ENCODE results near the gene HMX3.

The HMX3 gene

DNA sequence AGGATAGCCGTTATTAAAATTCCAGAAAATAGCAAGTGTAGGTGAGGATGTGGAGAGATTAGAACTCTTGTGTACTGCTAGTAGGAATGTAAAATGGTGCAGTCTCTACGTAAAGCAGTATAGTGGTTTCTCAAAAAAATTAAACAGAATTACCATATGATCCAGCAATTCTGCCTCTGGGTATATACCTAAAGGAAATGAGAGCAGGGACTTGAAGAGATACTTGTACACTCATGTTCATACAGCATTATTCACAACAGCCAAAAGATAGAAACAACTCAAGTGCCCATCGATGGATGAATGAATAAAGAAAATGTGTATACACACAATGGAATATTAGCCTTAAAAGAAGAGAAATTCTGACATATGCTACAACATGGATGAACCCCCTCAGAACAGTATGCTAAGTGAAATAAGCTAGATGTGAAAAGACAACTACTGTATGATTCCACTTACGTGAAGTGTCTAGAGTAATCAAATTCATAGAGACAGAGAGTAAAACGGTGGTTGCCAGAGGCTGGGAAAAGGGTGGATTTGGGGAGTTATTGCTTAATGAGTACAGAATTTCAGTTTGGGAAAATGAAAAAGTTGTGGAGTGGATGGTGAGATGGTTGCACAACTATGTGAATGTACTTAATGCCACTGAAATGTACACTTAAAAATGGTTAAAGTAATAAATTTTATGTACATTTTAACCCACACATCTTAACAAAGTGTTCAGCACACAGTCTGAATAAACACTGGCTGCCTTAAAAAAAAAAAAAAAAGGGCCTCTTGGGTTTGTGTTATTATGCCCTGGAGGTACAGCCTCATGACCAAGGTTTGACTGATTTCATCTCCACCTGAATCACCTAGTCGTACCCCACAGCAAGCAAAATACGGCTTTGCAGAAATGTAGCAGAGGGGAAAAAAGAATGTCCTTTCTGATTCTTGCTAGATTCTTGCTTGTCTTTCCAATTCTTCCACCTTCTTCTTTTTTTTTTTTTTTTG, 44.6 kb downstream of the HMX3 start:
- DNase-seq (ENCODE audit: low read depth) = no peak
- no peak overlapping the region for H3K4me3 ChIP-seq (ENCODE audit: low read depth, low read length)
- TF ChIP-seq CTCF (conservative IDR thresholded peaks at IDR 0.05; ENCODE audit: low read depth, low read length) = no peak

DNA sequence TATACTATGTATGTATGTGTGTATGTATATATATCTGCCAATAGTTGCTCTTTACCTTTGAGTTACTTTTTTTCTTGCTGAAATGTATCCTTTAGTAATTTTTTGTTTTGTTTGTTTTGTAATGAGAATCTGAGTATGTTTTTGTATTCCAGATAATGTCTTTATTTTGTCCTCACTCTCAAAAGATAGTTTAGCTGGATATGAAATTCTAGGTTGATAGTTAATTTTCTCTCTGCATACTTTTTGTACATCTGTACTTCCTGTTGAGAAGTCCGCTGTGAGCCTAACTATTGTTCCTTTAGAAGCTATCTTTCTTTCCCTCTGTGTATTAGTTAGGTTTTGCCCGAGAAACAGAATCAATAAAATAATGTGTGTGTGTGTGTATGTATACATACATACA, 48.0 kb downstream of the HMX3 start:
- no peak for DNase-seq (ENCODE audit: low read depth)
- TF ChIP-seq CTCF (conservative IDR thresholded peaks at IDR 0.05; ENCODE audit: low read depth, low read length) = no peak
- H3K4me3 ChIP-seq (ENCODE audit: low read depth, low read length) = no peak overlapping the region

DNA sequence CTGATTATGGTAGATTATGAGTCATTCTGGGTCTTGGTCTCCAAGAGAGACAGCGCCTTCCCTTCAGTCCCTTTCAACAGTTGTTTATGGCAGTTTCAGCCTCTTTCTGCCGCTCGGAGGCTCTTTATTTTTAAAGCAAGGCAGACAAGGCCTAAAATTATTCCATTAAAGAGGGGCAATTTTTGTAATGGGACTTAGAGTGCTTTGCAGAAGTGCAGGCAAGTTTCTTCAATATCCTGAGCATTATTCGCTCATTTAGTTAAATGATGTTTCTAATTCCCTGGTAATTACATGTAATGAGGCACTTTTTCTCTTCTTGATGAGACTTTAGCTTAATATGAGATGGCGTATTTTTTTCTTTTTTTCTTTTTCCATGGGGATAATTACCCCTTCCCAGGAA, 52.0 kb downstream of the HMX3 start:
- H3K4me3 ChIP-seq (ENCODE audit: low read depth, low read length) = no peak overlapping the region
- no peak for DNase-seq (ENCODE audit: low read depth)
- no peak for TF ChIP-seq CTCF (conservative IDR thresholded peaks at IDR 0.05; ENCODE audit: low read depth, low read length)

Data from choroid plexus epithelial cell (primary cell).